ENCODE data around the gene BACE2.

The BACE2 gene

GRCh38 chr21:41162096-41162495 lies 5.9 kb upstream of the BACE2 start:
- H3K27ac ChIP-seq = no peak overlapping the region
- TF ChIP-seq ZFX (IDR thresholded peaks at IDR 0.05) (no peak), CTCF (conservative IDR thresholded peaks at IDR 0.05) (no peak)

- TF ChIP-seq CTCF (conservative IDR thresholded peaks at IDR 0.05) = no peak
- no peak for TF ChIP-seq ZFX (IDR thresholded peaks at IDR 0.05)
- no peak overlapping the region for H3K27ac ChIP-seq
Measured at GRCh38 chr21:41163091-41163490, 4.9 kb upstream of the BACE2 start.

- H3K27ac ChIP-seq = no peak overlapping the region
- TF ChIP-seq ZFX (IDR thresholded peaks at IDR 0.05) (no peak), CTCF (conservative IDR thresholded peaks at IDR 0.05) (no peak)
Measured at GRCh38 chr21:41164052-41164451, 3.9 kb upstream of the BACE2 start.

GRCh38 chr21:41164981-41165655 lies 2.8 kb upstream of the BACE2 start:
- no peak for TF ChIP-seq CTCF (conservative IDR thresholded peaks at IDR 0.05)
- no peak for TF ChIP-seq ZFX (IDR thresholded peaks at IDR 0.05)
- peak overlapping the region; percentile 39; the same call in 1 of the 2 replicates for H3K27ac ChIP-seq

- TF ChIP-seq ZFX (IDR thresholded peaks at IDR 0.05) (no peak), CTCF (conservative IDR thresholded peaks at IDR 0.05) (no peak)
Measured at GRCh38 chr21:41166884-41167283, 1.1 kb upstream of the BACE2 start.

GRCh38 chr21:41168391-41169257 lies 664 bp downstream of the BACE2 start:
- H3K27ac ChIP-seq = peak overlapping the region; percentile 51; the same call in 1 of the 2 replicates
- TF ChIP-seq ZFX (IDR thresholded peaks at IDR 0.05) (no peak), CTCF (conservative IDR thresholded peaks at IDR 0.05) (no peak)

More at GRCh38 chr21:41166884-41167283, 1.1 kb upstream of the BACE2 start:
- H3K27ac ChIP-seq = no peak overlapping the region; the same call in 1 of the 2 replicates

GRCh38 chr21:41169258-41169576 lies 1.3 kb downstream of the BACE2 start:
- H3K27ac ChIP-seq = no peak overlapping the region
- TF ChIP-seq ZFX (IDR thresholded peaks at IDR 0.05) = no peak
